GM21717 (cell line): ENCODE results near the gene EDIL3.
A peak's percentile ranks its signal among the peaks of the same experiment; 100 is the strongest.
"Not testable (repeated sequence)": the region's sequence is repeated elsewhere in the genome, so short reads cannot be mapped to it uniquely, and the experiment has no call there.

Experiments used
- ATAC-seq: cut with Tn5 transposase; IDR thresholded peaks from one replicate; pipeline ENCODE4 v1.9.1; 2021; ENCODE audit warnings: mild to moderate bottlenecking, moderate library complexity; ENCODE audit not compliant: unreplicated experiment

The EDIL3 gene

DNA sequence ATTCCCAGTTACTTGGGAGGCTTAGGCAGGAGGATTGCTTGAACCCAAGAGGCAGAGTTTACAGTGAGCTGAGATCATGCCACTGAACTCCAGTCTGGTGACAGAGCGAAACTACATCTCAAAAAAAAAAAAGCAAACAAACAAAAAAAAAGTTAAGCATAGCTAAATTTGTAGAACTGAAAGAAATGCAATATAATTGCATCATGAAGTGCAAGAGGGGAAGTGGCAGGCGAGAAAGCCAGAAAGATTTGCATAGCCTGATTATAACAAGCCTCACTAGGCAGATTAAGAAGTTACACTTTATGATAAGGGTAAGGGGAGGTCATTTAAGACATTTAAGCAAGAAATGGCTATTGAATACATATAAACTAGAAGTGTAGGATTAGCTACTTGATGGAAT is 187.1 kb downstream of the EDIL3 start:
- peak; percentile 81 for ATAC-seq

DNA sequence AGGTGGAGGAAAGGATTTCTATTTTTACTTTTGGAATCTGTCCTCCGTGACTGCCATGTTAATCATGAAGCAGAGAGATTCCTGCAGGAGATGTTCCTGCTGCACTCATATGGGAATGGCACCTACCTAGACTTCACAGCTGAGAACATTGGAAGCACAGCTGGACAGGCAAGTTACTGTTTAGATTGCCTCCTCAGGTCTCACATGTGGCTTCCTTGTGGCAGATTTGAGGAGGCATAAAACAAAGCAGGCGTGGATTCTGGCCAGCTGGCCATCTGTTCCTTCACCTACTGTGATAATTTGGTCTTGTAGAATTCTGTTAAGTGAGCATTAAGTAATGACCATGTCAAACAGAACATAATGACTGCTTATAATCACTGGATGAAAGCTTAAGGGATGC is 193.4 kb downstream of the EDIL3 start:
- no peak for ATAC-seq

DNA sequence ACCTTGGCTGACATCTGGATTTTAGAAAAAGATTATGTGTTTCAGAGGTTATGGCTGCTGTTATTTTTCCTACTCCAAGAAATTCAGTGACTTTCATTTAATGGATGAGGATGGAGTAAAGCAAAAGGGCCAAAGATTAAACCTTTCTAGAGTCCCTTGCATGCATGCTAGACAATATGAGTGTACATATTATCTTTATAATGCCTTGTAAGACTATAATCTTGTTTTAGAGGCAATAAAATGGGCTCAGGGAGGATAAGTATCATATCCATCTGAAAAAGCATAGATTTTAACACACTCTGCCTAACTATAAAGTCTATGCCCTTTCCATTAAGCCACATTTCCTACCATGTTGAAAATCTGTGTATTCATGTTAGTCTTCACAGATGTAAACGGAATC is 199.8 kb downstream of the EDIL3 start:
- ATAC-seq: no peak

DNA sequence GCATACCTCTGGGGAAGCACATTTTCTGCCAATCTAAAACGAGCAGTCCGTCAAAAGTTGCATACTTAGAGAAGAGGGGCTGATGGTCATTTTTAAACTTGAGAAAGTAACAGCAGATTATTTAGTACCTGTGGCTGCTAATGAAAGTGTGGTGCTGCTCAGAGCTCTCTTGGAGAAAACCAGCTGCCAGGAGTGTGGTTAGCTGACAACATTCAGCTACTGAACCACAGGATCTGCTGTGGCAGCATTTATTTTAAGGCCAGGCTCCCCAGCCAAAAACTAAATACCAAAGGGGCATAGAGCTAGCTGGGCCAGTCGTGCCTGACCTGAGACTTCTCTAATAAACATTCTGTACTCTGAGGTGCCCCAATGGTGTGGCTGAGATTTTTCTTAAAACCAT is 203.6 kb downstream of the EDIL3 start:
- ATAC-seq: no peak

DNA sequence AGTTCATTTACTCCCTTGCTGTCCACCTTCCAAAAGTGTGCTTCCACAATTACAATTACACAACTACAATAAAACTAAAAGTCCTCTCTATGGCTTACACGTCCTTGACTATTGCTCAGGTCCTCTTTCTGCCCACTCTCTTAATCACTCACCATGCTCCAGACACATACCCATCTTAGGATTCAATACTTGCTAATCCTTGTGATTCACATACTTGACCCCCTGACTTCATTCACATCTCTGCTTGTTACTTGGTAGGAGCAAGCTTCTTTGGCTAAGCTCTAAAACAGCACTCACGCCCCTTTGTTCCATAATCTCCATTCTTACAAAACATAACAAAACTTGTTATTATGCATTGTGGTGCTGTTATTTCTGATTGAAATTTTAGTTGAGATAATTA is 215.8 kb downstream of the EDIL3 start:
- no peak for ATAC-seq

DNA sequence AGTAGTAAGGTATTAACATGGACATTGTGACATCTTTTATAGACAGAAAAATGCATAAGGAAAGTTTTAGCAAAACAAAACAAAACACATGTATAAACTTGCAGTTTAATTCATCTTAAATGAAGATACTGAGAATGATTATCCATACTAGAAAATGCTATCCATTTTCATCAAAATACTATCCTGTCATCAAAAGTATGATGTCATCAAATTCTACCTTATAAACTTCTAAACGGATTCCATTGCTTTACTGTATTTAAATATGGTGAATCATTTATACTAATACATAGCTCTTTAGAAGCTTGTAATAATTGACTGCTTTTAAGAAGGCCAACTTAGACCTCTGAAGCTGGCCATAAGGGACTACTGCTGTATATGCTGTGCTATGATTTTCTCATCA is 221.0 kb downstream of the EDIL3 start:
- ATAC-seq: no peak

DNA sequence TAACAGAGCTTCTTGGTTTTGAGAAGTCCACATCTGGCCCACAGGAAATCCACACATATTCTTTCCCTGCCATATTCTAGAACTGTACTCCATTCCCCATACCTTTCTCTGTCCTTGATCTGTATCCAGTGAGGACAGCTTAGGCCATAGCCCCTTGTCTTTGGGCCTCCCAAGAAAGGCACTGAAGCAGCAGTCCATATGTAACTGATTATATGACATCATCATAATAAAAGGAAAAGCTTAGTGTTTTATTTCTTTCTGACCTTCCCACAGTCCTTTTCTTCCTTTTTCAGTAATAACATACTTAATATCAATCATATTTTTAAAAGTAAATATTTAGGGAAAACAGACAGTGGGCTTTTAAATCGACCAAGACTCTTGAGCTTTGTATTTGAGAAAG is 222.0 kb downstream of the EDIL3 start:
- ATAC-seq: no peak

DNA sequence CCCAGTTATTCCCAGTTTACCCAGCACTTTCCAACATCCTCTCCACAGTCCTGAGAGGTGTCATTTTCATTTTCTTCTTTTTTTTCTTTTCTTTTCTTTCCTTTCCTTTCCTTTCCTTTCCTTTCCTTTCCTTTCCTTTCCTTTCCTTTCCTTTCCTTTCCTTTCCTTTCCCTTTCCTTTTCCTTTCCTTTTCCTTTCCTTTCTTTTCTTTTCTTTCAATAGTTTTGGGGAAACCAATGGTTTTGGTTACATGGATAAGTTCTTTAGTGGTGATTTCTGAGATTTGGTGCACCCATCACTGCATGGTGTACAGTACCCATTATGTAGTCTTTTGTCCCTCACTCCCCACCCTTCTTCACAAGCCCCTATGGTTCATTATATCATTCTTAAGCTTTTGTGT is 224.0 kb downstream of the EDIL3 start:
- not testable (repeated sequence) for ATAC-seq

DNA sequence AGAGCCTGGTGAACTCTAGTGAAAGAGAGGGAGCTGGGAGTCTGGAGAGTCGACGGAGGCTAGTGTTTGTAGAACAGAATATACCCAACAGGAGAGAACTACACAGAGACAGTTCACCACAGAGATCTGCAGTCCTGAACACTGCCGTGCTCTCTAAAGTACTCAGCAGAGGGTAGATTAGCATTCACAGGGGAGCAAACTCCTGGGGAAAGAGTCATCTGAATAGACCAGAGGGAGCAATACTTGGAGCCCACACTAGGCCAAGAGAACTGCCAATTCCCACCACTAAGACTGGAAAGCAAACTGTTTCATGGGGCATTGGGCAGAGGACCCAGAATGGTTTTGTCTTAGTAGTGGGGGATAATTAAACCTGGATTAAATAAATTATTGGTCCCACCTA is 235.6 kb downstream of the EDIL3 start:
- ATAC-seq: no peak

DNA sequence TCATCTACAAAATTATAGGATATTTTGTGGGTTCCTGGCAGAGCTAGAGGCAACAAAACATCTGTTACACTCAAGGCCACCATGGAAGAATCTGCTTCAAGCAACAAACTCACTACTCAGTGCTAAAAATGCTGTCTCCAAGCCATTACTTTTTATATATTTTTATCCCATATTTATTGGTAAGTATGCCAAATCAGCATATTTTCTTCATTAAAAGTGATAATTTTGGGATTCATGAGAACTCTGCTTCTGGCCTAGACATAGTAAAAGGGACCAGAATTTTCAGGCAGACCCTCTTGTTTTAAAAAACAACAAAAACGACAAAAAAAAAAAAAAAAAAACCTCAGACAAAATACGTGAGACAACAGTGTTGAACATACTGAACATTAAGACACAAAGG is 236.0 kb downstream of the EDIL3 start:
- no peak for ATAC-seq

DNA sequence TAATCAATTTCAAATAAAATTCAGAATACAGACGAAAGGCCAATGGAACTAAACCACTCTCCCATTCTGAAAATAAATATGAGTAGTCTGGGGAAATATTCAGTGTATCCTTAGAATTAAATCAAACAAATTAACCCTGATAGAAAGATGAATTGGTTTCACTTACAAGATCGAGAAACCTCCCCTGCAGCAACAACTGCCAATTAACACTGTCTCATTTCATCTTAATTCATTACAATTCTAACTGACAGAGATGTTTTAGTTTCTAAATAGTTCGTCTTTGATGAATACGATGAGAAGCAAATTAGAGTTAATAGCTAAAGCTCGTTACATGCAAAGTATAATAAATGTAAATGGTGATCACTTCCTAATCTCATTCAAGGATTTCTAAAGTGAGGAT is 247.1 kb downstream of the EDIL3 start:
- ATAC-seq: no peak

DNA sequence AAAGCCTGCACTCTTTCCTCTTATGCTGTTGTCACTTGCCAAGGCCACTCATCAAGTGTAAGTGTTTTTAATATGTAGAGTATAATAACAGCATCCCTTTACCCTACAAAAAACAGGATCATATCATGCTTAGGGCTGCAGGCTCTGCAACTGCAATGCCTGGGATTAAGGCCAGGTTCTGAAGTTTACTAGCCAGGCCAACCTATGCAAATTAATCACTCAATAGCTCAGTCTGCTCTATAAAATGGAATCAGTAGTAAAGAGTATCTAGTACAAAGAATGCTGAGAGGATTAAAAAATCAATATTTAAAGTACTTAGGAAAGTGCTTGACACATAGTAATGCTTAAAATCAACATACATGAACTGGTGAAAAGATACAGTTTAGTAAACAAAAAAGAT is 253.3 kb downstream of the EDIL3 start:
- ATAC-seq: no peak

DNA sequence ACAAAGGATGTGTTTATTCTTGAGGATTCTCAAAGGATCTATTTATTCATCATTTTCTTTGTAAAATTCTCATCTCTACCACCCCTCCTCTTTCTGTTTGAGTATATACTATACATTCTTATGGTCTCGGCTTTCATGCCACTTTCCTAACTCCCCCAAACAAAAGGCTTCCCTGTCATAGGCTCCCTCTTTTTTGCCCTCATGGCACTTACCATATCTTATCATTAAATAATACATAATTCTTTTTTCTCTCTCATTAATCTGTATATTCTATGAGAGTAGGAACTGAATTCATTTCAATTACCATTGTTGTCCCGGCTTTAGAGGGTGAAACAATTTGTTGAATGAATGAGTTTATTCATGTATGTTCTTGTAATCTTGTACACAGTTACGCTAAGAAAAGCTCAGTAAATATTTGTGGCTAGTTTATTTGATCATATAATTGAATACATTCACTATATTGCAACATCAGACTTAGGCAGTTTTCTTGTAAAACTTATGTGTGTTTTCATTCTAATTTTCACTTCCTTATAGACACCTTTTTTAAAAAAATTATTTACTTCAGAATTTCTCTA is 254.6 kb downstream of the EDIL3 start:
- no peak for ATAC-seq

DNA sequence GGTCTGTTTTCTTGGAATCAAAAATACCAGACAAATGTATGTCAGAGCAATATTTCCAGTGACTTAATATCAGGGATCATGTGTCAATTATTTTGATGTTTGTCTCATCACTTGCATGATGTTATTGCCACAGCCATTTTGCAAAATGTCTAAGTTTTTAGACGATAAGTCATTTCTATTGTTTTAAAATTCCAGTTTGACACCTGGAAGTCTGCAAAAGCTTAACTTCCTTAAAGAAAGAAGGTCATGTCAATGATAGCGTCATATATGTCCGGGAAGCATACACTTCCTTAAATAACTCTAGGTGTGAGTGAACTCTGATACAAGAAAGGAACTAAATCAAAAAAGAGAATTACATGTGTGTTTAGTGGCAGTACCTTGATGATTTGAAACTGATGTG is 259.5 kb downstream of the EDIL3 start:
- no peak for ATAC-seq

DNA sequence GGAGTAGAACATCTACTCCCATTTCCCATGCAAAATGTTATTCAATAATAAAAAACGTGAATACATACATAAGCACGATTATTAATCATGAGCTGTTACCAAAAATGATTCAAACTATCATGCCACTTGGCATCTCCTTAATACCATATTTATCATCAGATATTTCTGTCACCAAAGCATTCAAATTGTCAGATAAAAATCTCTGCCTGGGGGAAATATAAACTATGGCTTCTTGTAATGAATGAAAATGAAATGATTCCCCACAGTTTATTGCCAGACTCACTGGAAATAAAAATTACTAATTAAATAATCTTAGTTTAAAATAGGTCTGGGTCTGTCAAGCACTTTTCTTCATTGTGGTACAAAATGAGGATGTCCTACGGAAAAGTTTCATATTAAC is 265.4 kb downstream of the EDIL3 start:
- ATAC-seq: no peak

DNA sequence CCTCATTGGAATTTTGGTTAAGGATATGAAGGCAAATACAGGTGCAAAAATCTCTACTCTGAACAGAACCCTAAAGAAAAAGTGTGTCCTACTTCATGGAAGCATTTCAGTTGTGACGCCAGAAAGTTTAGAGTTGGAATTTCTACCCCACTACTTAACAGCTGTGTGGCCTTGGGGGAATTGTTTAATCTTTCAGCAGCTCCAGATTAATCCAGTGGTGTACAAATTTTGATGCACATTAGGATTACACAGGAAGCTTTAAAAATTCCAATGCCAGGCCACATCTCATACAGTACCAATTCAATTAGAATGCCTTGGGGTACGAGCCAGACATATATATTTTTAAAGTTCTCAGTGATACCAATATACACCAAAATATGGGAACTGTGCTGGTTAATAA is 266.1 kb downstream of the EDIL3 start:
- ATAC-seq: no peak

DNA sequence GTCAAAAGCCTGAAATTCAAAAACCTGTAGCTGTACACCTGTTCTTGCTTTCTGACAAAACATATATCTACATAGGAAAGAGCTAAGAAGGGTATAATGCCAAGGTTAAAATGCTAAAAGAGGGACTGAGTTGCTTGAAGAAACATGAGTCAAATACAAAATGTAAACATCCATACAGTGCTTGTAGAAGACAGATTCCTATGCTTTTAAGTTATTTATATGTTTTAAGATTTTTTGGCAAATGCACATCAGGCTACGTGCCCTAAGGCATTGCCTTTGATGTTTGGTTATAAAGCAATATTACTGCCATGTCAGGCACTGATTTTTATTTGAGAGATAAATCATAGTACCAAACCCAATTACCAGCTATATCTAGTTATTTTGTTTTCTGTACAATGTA is 269.0 kb downstream of the EDIL3 start:
- ATAC-seq: no peak

DNA sequence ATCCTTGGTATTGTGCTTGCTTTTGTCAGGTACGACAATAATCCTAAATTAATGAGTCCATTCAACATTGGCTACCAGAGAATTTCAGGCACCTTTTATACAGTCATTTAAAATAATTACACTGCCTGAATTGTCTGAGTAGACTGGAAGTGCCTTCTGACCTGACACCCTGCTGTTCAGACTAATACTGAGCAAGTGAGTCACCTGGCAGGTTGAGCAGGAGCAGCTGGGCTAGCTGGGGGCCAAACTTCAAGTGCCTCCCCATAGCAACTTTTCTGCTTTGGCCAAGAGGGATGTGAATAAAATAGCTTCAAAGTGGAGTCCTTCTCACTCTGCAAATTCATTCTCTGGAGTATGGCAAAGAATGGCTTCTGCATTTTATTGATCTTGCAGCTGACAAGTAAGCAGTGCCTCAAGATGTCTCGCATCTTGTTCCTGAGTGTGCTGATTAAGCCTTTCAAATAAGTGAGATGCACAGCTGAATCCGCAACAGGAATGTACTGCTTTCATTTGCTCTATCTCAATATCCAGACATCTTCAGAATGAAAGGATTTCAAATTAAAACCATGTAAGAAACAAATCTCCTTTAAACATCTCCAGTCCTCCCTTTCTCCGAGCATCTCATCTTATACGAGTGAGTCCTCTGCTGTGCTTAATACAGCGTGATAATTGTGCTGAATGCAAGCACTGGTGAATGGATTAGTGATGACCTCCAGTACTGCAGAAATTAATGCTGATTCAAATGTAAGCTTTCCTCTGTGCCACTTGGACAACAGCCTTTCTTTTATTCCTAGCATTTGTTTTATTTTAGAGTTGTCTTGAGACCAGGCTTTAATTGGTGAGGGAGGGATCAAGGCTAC is 271.2 kb downstream of the EDIL3 start:
- no peak for ATAC-seq

DNA sequence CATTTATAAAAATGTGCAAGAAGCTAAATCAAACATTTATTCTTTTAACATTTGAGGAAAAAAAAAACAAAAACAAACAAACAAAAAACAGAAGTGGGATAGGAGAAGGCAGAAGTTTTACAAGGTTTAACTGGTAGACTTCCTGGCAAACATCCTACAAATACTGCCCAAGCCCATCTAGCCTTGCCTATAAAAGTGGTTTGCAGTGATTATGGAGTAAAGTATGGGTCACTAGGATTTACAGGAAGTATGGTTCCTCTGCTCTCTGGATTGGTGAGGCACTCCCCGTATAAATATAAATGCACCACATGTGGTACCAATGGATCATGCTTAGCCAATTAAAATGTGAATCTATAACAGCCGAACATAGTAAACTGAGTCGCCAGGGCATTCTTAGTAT is 291.9 kb downstream of the EDIL3 start:
- no peak for ATAC-seq

DNA sequence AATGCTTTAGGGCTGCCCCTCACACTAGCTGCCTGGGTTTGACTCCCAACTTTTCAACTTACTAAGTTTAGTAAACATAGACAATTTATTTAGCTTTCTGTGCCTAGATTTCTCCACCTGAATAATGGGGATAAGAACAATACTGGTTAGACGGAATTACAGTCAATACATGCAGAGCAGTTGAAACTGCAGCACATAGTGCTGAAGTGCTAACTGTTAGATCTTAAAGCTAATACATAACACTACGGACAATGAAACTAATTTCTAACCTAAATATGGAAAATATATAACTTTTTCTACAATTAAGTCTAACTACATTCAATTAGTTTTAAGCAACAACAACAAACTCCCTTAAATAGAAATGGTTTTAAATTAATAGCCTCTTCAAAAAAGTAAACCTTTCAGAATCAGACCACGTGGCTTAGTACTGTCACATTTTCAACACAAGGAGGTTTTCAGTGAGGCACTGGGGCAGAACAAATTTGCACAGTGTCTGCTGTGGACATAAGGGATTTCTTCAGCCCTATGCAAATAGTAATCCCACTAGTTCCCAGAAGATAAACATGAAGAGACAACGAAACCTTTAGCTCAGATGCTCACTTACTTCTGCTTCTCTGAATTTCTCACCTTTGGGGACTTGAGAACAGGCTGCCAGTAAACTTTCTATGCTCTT is 293.4 kb downstream of the EDIL3 start:
- ATAC-seq: peak; percentile 64

DNA sequence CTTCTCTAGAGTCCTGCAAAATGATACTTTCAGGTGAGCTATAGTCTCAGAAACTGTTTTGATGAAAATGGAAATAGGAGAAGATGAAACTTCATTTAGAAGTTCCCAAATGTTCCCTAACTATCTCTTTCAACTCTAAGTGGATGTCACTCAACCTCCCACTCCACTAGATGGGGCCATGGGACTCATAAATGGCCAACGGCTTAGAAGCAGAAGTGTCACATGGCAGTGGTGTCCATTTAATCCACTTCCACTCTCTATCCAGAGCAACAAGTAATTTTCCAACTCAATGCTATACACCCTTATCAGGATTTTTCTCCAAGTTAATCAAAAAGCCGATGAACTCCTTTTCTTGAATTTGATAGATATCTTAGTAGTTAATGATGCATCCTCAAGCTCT is 295.7 kb downstream of the EDIL3 start:
- ATAC-seq: no peak

DNA sequence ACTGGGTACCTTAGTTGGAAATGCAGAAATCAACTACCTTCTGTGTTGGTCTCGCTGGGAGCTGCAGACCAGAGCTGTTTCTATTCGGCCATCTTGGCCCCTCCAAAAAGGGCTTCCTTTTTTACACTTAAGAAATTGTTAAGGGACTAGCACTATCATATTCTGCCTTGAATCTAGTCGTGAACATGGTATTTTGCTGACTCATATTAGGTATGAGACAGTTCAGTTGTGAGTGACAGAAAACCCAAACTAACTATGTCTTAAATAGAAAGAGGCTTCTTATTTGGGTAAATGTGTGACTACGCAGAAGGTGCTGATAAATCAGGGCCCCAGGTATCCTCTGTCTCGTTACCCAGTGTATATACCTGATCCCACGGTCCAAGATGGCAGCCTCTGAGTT is 298.2 kb downstream of the EDIL3 start:
- ATAC-seq: no peak
